ENCODE results near the gene KRTAP6-3. TPM values are rescaled to one million over a fixed set of nuclear protein-coding genes. Genes with fewer than 3 reads are reported as not detected.

KRTAP6-3 gene
- total RNA-seq, 1 experiment from 2014 or later = not detected

DNA sequence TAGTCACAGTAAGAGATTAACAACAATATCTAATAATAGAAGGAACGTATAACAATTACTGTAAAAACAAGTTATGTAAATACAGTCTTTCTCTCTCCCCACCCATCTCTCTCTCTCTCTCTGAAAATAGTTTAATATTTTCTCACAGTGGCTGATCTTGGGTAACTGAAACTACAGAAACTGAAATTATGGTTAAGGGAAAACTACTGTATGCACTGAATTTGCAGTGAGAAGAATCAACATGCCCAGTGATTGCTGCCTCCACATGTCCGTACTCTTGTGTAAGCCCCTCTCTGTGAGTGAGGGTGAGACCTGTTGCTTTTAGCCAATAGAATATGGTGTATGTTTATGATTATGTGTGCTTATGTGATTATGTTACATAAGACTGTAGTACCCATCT is 19.9 kb downstream of the KRTAP6-3 start:
- no peaks in the 10 kb centered on the region for H3K4me1 Mint-ChIP-seq (ENCODE audit: insufficient read depth, unreplicated experiment)
- TF ChIP-seq, protein P1, sequence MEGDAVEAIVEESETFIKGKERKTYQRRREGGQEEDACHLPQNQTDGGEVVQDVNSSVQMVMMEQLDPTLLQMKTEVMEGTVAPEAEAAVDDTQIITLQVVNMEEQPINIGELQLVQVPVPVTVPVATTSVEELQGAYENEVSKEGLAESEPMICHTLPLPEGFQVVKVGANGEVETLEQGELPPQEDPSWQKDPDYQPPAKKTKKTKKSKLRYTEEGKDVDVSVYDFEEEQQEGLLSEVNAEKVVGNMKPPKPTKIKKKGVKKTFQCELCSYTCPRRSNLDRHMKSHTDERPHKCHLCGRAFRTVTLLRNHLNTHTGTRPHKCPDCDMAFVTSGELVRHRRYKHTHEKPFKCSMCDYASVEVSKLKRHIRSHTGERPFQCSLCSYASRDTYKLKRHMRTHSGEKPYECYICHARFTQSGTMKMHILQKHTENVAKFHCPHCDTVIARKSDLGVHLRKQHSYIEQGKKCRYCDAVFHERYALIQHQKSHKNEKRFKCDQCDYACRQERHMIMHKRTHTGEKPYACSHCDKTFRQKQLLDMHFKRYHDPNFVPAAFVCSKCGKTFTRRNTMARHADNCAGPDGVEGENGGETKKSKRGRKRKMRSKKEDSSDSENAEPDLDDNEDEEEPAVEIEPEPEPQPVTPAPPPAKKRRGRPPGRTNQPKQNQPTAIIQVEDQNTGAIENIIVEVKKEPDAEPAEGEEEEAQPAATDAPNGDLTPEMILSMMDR (IDR thresholded peaks at IDR 0.05; ENCODE audit: unreplicated experiment) = no peak
- H3K27ac Mint-ChIP-seq (ENCODE audit: low read depth, unreplicated experiment) = no peak overlapping the region
- ChIA-PET POLR2A (no interaction called here), CTCF (no interaction called here)
- no peaks in the 10 kb centered on the region for H3K36me3 Mint-ChIP-seq (ENCODE audit: insufficient read depth, unreplicated experiment)
- H3K9me3 Mint-ChIP-seq (ENCODE audit: unreplicated experiment) = no peaks in the 10 kb centered on the region
- no peak for DNase-seq (ENCODE audit: unreplicated experiment)
- intact Hi-C loops (cut with micrococcal nuclease) = no loop called here
- no peaks in the 10 kb centered on the region for H3K27me3 Mint-ChIP-seq (ENCODE audit: insufficient read depth, unreplicated experiment)
- no TSS peak for BruUV-seq (replicated peaks)
- H3K4me3 Mint-ChIP-seq (ENCODE audit: unreplicated experiment) = no peak overlapping the region

DNA sequence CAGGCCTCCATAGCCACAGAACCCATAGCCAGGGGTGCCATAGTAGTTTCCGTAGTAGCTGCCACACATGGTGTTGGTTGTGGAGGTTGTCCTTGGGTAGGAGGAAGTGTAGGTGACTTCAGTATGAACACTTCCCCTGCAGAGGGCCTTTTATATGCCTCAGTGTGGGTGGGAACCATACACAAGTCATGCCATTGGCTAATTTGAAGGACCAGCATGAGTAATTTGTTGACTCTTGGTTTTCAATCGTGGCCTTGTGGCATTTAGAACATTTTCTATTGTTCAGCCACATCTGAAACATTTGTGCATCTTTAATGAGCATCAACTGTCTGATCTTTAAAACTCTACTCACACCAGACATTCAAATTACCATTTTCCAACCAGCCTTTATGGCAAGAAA is 21.6 kb downstream of the KRTAP6-3 start, which contains the start of gene KRTAP6-1:
KRTAP6-1 (minus strand) TSS at position 95 of the 400 bp plus-strand sequence; CDS start at position 69, 26 bp downstream.
- no peaks in the 10 kb centered on the region for H3K4me1 Mint-ChIP-seq (ENCODE audit: insufficient read depth, unreplicated experiment)
- ChIA-PET CTCF (no interaction called here), POLR2A (no interaction called here)
- H3K27ac Mint-ChIP-seq (ENCODE audit: low read depth, unreplicated experiment) = no peak within 1 kb of the TSS
- BruUV-seq (replicated peaks) = no TSS peak
- DNase-seq (ENCODE audit: unreplicated experiment) = no peak
- H3K9me3 Mint-ChIP-seq (ENCODE audit: unreplicated experiment) = no peaks in the 10 kb centered on the region
- H3K4me3 Mint-ChIP-seq (ENCODE audit: unreplicated experiment) = no peak within 1 kb of the TSS
- no peaks in the 10 kb centered on the region for H3K36me3 Mint-ChIP-seq (ENCODE audit: insufficient read depth, unreplicated experiment)
- intact Hi-C loops (cut with micrococcal nuclease) = no loop called here
- H3K27me3 Mint-ChIP-seq (ENCODE audit: insufficient read depth, unreplicated experiment) = no peaks in the 10 kb centered on the region
- TF ChIP-seq, protein P1 (IDR thresholded peaks at IDR 0.05; ENCODE audit: unreplicated experiment) = no peak

DNA sequence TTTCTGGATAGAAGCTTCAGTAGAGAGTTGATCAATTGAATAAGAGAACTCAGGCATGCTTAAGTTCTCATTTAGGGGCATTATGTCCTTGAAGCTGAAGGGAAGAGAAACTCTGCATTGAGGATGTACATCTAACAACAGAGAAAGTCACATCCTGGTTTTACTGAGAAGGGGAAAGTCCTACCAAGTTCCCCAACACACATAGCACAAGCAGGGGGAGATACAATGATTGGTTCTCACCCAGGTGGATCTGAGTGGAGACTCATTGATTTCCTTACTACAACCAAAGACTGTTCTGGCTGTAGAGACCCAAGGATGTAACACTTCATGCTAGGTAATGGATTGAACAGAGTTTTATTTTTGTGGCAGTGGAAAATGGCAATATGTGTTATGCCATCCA is 23.0 kb downstream of the KRTAP6-3 start:
- CTCF ChIA-PET = no interaction called here
- TF ChIP-seq, protein P1 (IDR thresholded peaks at IDR 0.05; ENCODE audit: unreplicated experiment) = no peak
- no peaks in the 10 kb centered on the region for H3K27me3 Mint-ChIP-seq (ENCODE audit: insufficient read depth, unreplicated experiment)
- H3K9me3 Mint-ChIP-seq (ENCODE audit: unreplicated experiment) = no peaks in the 10 kb centered on the region
- no peak for DNase-seq (ENCODE audit: unreplicated experiment)
- intact Hi-C loops (cut with micrococcal nuclease) = no loop called here
- BruUV-seq (replicated peaks) = no TSS peak
- H3K27ac Mint-ChIP-seq (ENCODE audit: low read depth, unreplicated experiment) = no peak overlapping the region
- no peaks in the 10 kb centered on the region for H3K36me3 Mint-ChIP-seq (ENCODE audit: insufficient read depth, unreplicated experiment)
- POLR2A ChIA-PET = no interaction called here
- H3K4me3 Mint-ChIP-seq (ENCODE audit: unreplicated experiment) = no peak overlapping the region
- no peaks in the 10 kb centered on the region for H3K4me1 Mint-ChIP-seq (ENCODE audit: insufficient read depth, unreplicated experiment)

DNA sequence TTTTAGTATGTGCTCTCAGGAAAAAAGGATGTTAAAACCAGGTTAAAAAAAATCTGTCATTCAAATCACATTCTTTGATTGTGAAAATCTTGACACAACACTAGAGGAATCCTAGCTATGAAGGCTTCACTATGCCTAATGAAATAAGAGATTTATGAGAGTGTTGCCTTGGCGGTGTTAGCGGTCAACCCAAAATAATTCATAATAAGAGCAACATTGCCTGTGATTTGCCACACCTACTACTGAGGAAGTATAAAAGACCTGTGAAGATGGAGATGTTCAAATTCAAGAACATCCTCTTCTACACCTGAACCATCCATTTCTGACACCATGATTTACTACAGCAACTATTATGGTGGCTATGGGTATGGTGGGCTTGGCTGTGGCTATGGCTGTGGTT is 23.9 kb downstream of the KRTAP6-3 start, which contains the start of gene KRTAP20-1:
KRTAP20-1 (plus strand) TSS at position 301 of the 400 bp plus-strand sequence; CDS start at position 331, 30 bp downstream.
- no peak within 1 kb of the TSS for H3K27ac Mint-ChIP-seq (ENCODE audit: low read depth, unreplicated experiment)
- no peak for DNase-seq (ENCODE audit: unreplicated experiment)
- no peaks in the 10 kb centered on the region for H3K9me3 Mint-ChIP-seq (ENCODE audit: unreplicated experiment)
- no TSS peak for BruUV-seq (replicated peaks)
- intact Hi-C loops (cut with micrococcal nuclease) = no loop called here
- no peaks in the 10 kb centered on the region for H3K4me1 Mint-ChIP-seq (ENCODE audit: insufficient read depth, unreplicated experiment)
- POLR2A ChIA-PET = no interaction called here
- TF ChIP-seq, protein P1 (IDR thresholded peaks at IDR 0.05; ENCODE audit: unreplicated experiment) = no peak
- no peaks in the 10 kb centered on the region for H3K27me3 Mint-ChIP-seq (ENCODE audit: insufficient read depth, unreplicated experiment)
- no peaks in the 10 kb centered on the region for H3K36me3 Mint-ChIP-seq (ENCODE audit: insufficient read depth, unreplicated experiment)
- no peak within 1 kb of the TSS for H3K4me3 Mint-ChIP-seq (ENCODE audit: unreplicated experiment)
- CTCF ChIA-PET = no interaction called here

Measured in MCF 10A (cell line).